Left lung (tissue), 10 donors: Measurements from ENCODE around the gene SOHLH1. TPM values are rescaled to one million over a fixed set of nuclear protein-coding genes. Genes with fewer than 3 reads are reported as not detected.

Source experiments
- ATAC-seq: fragments of 200-7000 bp; cut with Tn5 transposase; one replicate; pipeline ENCODE4 v1.9.1; 2020; ENCODE audit warnings: moderate library complexity
- DNase-seq, 4 donors: peaks; one replicate each; pipeline ENCODE4 v3.0.0-alpha.2; 2013 to 2020
- H3K27ac ChIP-seq, 2 donors: fragments of 200-600 bp; sonication (generic) in 1 of 2; one replicate each; pipeline versions ENCODE4 v1.5.0 to v1.8.0; 2020 to 2021
- H3K27me3 ChIP-seq, 2 donors: fragments of 200-600 bp; sonication (generic) in 1 of 2; one replicate each; pipeline versions ENCODE4 v1.5.0 to v1.8.0; 2020 to 2021
- H3K36me3 ChIP-seq, 2 donors: fragments of 200-600 bp; sonication (generic) in 1 of 2; one replicate each; pipeline versions ENCODE4 v1.5.0 to v1.8.0; 2020 to 2021
- H3K4me1 ChIP-seq, 2 donors: fragments of 200-600 bp; one replicate each; pipeline ENCODE4 v1.8.0; 2021
- H3K4me3 ChIP-seq, 2 donors: fragments of 200-600 bp; sonication (generic) in 1 of 2; one replicate each; pipeline versions ENCODE4 v1.5.0 to v1.8.0; 2020 to 2021; ENCODE audit warnings: mild to moderate bottlenecking in 1 of 2
- H3K9me3 ChIP-seq, 2 donors: fragments of 200-600 bp; sonication (generic) in 1 of 2; one replicate each; pipeline versions ENCODE4 v1.5.0 to v1.8.0; 2020 to 2021
- CTCF ChIP-seq, 2 donors: fragments of 200-600 bp; sonication (generic) in 1 of 2; IDR thresholded peaks; one replicate each; pipeline versions ENCODE4 v1.5.0 to v1.8.0; 2021; ENCODE audit warnings: antibody characterized with exemption in 2 of 2
- intact Hi-C, 2 donors: fragments of 100-400 bp; cut with DNase I; formaldehyde crosslinking; loops; one replicate each; pipeline versions ENCODE4 v1.11.2 to v1.14.2; 2022
- polyA plus RNA-seq, 6 donors: library from polyadenylated mRNA; unstranded; fragments of 120-200 nt; gene quantifications; one replicate each; pipeline ENCODE4 v1.2.1, GENCODE V29; 2013; ENCODE audit not compliant: insufficient read length in 6 of 6
- total RNA-seq, 2 donors: library from RNA; stranded (reverse); fragmentation: NEBNext Ultra II Directional; extraction: Animal tissue kit (Norgen Biotek cat#: 25700); gene quantifications; one replicate each; pipeline ENCODE4 v1.2.1, GENCODE V29; 2021
- donor health status: DM: no; HTN: yes; CAD: no.
- donor health status: DM: no; HTN: no; CAD: no.

The SOHLH1 gene
- total and polyA plus RNA-seq, 8 donors: not detected

GRCh38 chr9:135745189-135745588 lies 45.9 kb upstream of the SOHLH1 start:
- no peak for ATAC-seq
- DNase-seq: no peak
- no peak overlapping the region for H3K4me3 ChIP-seq
- H3K27ac ChIP-seq: no peak overlapping the region
- peaks cover 0 to 87% of the 10 kb centered on the region in 2 donors for H3K27me3 ChIP-seq
- H3K36me3 ChIP-seq: no peaks in the 10 kb centered on the region
- H3K4me1 ChIP-seq: no peaks in the 10 kb centered on the region
- no peak for TF ChIP-seq CTCF (IDR thresholded peaks at IDR 0.05)
- intact Hi-C loops: no loop called here
- no peaks in the 10 kb centered on the region for H3K9me3 ChIP-seq

- Histone ChIP-seq H3K27ac (no peak overlapping the region), H3K4me1 (no peaks in the 10 kb centered on the region), H3K36me3 (no peaks in the 10 kb centered on the region), H3K9me3 (no peaks in the 10 kb centered on the region), H3K27me3 (peaks cover 0 to 87% of the 10 kb centered on the region in 2 donors), H3K4me3 (no peak overlapping the region)
- DNase-seq (no peak), ATAC-seq (no peak)
- TF ChIP-seq CTCF (IDR thresholded peaks at IDR 0.05): no peak
- intact Hi-C loops: no loop called here
Measured at GRCh38 chr9:135744333-135745070, 45.2 kb upstream of the SOHLH1 start.

- intact Hi-C loops: no loop called here
- Histone ChIP-seq H3K27ac (no peak overlapping the region), H3K27me3 (peaks cover 0 to 88% of the 10 kb centered on the region in 2 donors)
Measured at GRCh38 chr9:135743546-135744332, 44.5 kb upstream of the SOHLH1 start.

GRCh38 chr9:135743021-135743420 lies 43.7 kb upstream of the SOHLH1 start:
- no peaks in the 10 kb centered on the region for H3K9me3 ChIP-seq
- no peak for ATAC-seq
- DNase-seq: no peak
- intact Hi-C loops: no loop called here
- no peak overlapping the region for H3K27ac ChIP-seq
- peaks cover 0 to 88% of the 10 kb centered on the region in 2 donors for H3K27me3 ChIP-seq
- H3K4me3 ChIP-seq: no peak overlapping the region
- H3K4me1 ChIP-seq: no peaks in the 10 kb centered on the region
- TF ChIP-seq CTCF (IDR thresholded peaks at IDR 0.05): no peak
- no peaks in the 10 kb centered on the region for H3K36me3 ChIP-seq

More at GRCh38 chr9:135743546-135744332, 44.5 kb upstream of the SOHLH1 start:
- no peaks in the 10 kb centered on the region for H3K4me1 ChIP-seq
- ATAC-seq (no peak), DNase-seq (no peak)
- H3K36me3 ChIP-seq: no peaks in the 10 kb centered on the region
- no peaks in the 10 kb centered on the region for H3K9me3 ChIP-seq
- H3K4me3 ChIP-seq: no peak overlapping the region
- no peak for TF ChIP-seq CTCF (IDR thresholded peaks at IDR 0.05)
